PC-9 (cell line): ENCODE measurements around the gene RNF111. TPM values are rescaled to one million over a fixed set of nuclear protein-coding genes. Genes with fewer than 3 reads are reported as not detected.

Experiments used
- BruUV-seq: library from RNA; stranded (reverse); fragments of 400-500 nt; replicated peaks from 2 replicates; lab custom pipeline; 2021; lab: Mats Ljungman, UMichigan
- CTCF ChIA-PET: fragments of 300-600 bp; sonication (Branson Sonifier 250); formaldehyde crosslinking; loops from one replicate; lab custom pipeline; 2022; ENCODE audit warnings: antibody characterized with exemption; lab: Charles Lee
- POLR2A ChIA-PET: fragments of 300-600 bp; sonication (Branson Sonifier 250); formaldehyde crosslinking; loops from one replicate; lab custom pipeline; 2022; ENCODE audit warnings: antibody characterized with exemption; ENCODE audit not compliant: unreplicated experiment; lab: Charles Lee
- DNase-seq, 2 experiments: peaks; one replicate each; pipeline versions ENCODE4 v3.0.0 to v3.0.0-alpha.2; 2015 to 2022; ENCODE audit warnings: mixed read lengths in 1 of 2
- H2AFZ ChIP-seq: fragments of 200-600 bp; sonication (generic); 2 replicates; pipeline ENCODE4 v1.8.1; 2017; ENCODE audit warnings: antibody characterized with exemption
- H3F3A ChIP-seq: fragments of 200-600 bp; sonication (generic); 2 replicates; pipeline ENCODE4 v1.8.1; 2017; ENCODE audit warnings: antibody characterized with exemption, mild to moderate bottlenecking, low read depth; ENCODE audit not compliant: insufficient read depth
- H3K27ac ChIP-seq: fragments of 200-600 bp; sonication (generic); 2 replicates; pipeline ENCODE4 v1.6.1; 2016; ENCODE audit warnings: mixed run types
- H3K27me3 ChIP-seq: fragments of 200-600 bp; sonication (generic); 2 replicates; pipeline ENCODE4 v1.6.1; 2016; ENCODE audit warnings: low read depth, mixed run types; ENCODE audit not compliant: insufficient read depth
- H3K36me3 ChIP-seq: fragments of 200-600 bp; sonication (generic); 2 replicates; pipeline ENCODE4 v1.6.1; 2016; ENCODE audit warnings: low read depth, mixed run types
- H3K4me1 ChIP-seq: fragments of 200-600 bp; sonication (generic); replicated peaks from 2 replicates; pipeline ENCODE4 v1.6.1; 2016; ENCODE audit warnings: mixed run types; ENCODE audit not compliant: insufficient read depth
- H3K4me2 ChIP-seq: fragments of 200-600 bp; sonication (generic); 2 replicates; pipeline ENCODE4 v1.6.1; 2017; ENCODE audit warnings: mixed run types
- H3K4me3 ChIP-seq: fragments of 200-600 bp; sonication (generic); 2 replicates; pipeline ENCODE4 v1.6.1; 2016; ENCODE audit warnings: mixed run types
- H3K79me2 ChIP-seq: fragments of 200-600 bp; sonication (generic); 2 replicates; pipeline ENCODE4 v1.6.1; 2017; ENCODE audit warnings: low read depth, mixed run types
- H3K9me2 ChIP-seq: fragments of 200-600 bp; sonication (generic); 2 replicates; pipeline ENCODE4 v1.8.1; 2017; ENCODE audit warnings: mild to moderate bottlenecking; ENCODE audit not compliant: insufficient read depth
- H3K9me3 ChIP-seq: fragments of 200-600 bp; sonication (generic); 2 replicates; pipeline ENCODE4 v1.8.1; 2016; ENCODE audit warnings: low read depth; ENCODE audit not compliant: insufficient read depth
- H4K20me1 ChIP-seq: fragments of 200-600 bp; sonication (generic); 2 replicates; pipeline ENCODE4 v1.8.1; 2017; ENCODE audit not compliant: insufficient read depth
- CTCF ChIP-seq: fragments of 200-600 bp; sonication (generic); conservative IDR thresholded peaks from 2 replicates; pipeline ENCODE4 v1.6.1; 2017; ENCODE audit warnings: mixed run types, antibody characterized with exemption, mild to moderate bottlenecking, moderate library complexity
- EZH2 ChIP-seq: fragments of 200-600 bp; sonication (generic); IDR thresholded peaks from 2 replicates; pipeline ENCODE4 v1.8.0; 2017; ENCODE audit warnings: antibody characterized with exemption, low read depth
- intact Hi-C: fragments of 100-400 bp; cut with micrococcal nuclease; formaldehyde crosslinking; loops from one replicate; pipeline ENCODE4 v1.10.0; 2022; ENCODE audit not compliant: unreplicated experiment
- total RNA-seq: library from RNA; stranded (reverse); gene quantifications from 2 replicates; pipeline ENCODE4 v1.2.3, GENCODE V29; 2021

The RNF111 gene
- total RNA-seq, 1 experiment from 2014 or later: 37.7 TPM

- Histone ChIP-seq H3K79me2 (peaks cover 45% of the 10 kb centered on the region), H3K27me3 (no peaks in the 10 kb centered on the region), H4K20me1 (peaks cover 17% of the 10 kb centered on the region), H3K36me3 (no peaks in the 10 kb centered on the region), H3K4me3 (peak overlapping the region; percentile 66), H3K4me2 (peak overlapping the region; percentile 84), H2AFZ (peak overlapping the region; percentile 98), H3K9me2 (no peaks in the 10 kb centered on the region), H3F3A (no peaks in the 10 kb centered on the region), H3K27ac (no peak overlapping the region), H3K4me1 (peaks cover 12% of the 10 kb centered on the region; the same call in 1 of the 2 replicates), H3K9me3 (no peaks in the 10 kb centered on the region)
- TF ChIP-seq EZH2 (no peak), CTCF (no peak)
- intact Hi-C loops: no loop called here
- no peak for DNase-seq
- BruUV-seq: no TSS peak
- POLR2A ChIA-PET: interaction anchor here (0.6 to 0.9 kb wide), 6 partner anchors 21 to 436 kb away, joined by 3 to 10 read pairs (median 4); no protein-coding TSS in a partner anchor
- CTCF ChIA-PET: interaction anchor here (0.6 kb wide), 2 partner anchors 10 to 189 kb away, joined by 3 to 4 read pairs; no protein-coding TSS in a partner anchor
These were observed 427 bp upstream of the RNF111 start for GRCh38 chr15:58987036-58987435.

- Histone ChIP-seq H3F3A (no peaks in the 10 kb centered on the region), H3K9me2 (no peaks in the 10 kb centered on the region), H3K4me1 (peaks cover 12% of the 10 kb centered on the region; the same call in 1 of the 2 replicates), H3K79me2 (peaks cover 55% of the 10 kb centered on the region), H3K27ac (peak overlapping the region; percentile 49), H2AFZ (peak overlapping the region; percentile 98), H4K20me1 (peaks cover 17% of the 10 kb centered on the region), H3K27me3 (no peaks in the 10 kb centered on the region), H3K9me3 (no peaks in the 10 kb centered on the region), H3K36me3 (no peaks in the 10 kb centered on the region), H3K4me2 (peak overlapping the region; percentile 84), H3K4me3 (peak overlapping the region; percentile 66)
- intact Hi-C loops: no loop called here
- BruUV-seq: no TSS peak
- ChIA-PET POLR2A (interaction anchor here (0.6 kb wide), 1 partner anchor 162 kb away, joined by 6 read pairs; no protein-coding TSS in a partner anchor), CTCF (interaction anchor here (0.6 kb wide), 1 partner anchor 503 kb away, joined by 8 read pairs; no protein-coding TSS in a partner anchor)
- no peak for DNase-seq
- TF ChIP-seq EZH2 (no peak), CTCF (no peak)
These were observed 733 bp downstream of the RNF111 start for GRCh38 chr15:58988006-58988785.

- Histone ChIP-seq H3K27ac (no peak overlapping the region), H3K4me3 (no peak overlapping the region), H3F3A (no peaks in the 10 kb centered on the region), H3K4me2 (no peak overlapping the region), H4K20me1 (peaks cover 17% of the 10 kb centered on the region), H3K9me2 (no peaks in the 10 kb centered on the region), H3K79me2 (peaks cover 87% of the 10 kb centered on the region), H3K36me3 (no peaks in the 10 kb centered on the region), H3K4me1 (peaks cover 12% of the 10 kb centered on the region; the same call in 1 of the 2 replicates), H2AFZ (no peak overlapping the region), H3K27me3 (no peaks in the 10 kb centered on the region), H3K9me3 (no peaks in the 10 kb centered on the region)
- DNase-seq: no peak
- ChIA-PET POLR2A (no interaction called here), CTCF (no interaction called here)
- BruUV-seq: no TSS peak
- TF ChIP-seq CTCF: no peak
- TF ChIP-seq EZH2: no peak
- intact Hi-C loops: no loop called here
These were observed 4.7 kb downstream of the RNF111 start for GRCh38 chr15:58992181-58992580.
